ENCODE measurements around the gene ADAMTSL1.

Gene ADAMTSL1

DNA sequence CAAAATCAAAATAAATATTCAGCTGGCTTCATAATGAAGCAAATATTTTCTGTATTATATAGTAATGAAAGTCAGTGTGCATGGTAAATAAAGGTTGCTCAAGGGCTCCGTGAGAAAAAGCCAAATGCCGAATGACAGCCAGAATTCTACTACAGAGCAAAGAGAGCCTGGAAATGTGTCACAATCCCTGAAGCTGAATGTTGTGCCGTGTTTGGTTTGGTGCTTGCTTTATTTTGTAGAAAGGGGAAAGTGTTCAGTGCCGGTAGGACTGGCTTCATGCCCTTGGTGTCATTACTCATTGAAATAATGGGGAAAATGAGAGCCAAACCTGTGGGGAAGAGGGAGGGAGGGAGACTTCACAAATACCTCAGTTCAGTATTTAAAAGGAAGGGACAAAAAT is 26.8 kb upstream of the ADAMTSL1 start:
- no peak overlapping the region for H3K27ac ChIP-seq (ENCODE audit: low read depth, low read length)
- no peaks in the 10 kb centered on the region for H3K36me3 ChIP-seq (ENCODE audit: control insufficient read depth, insufficient read depth, low read length)
- peaks cover 12% of the 10 kb centered on the region for H3K4me1 ChIP-seq (ENCODE audit: control insufficient read depth, insufficient read depth, low read length)
- no peak overlapping the region for H3K9ac ChIP-seq (ENCODE audit: low read length)
- H3K4me3 ChIP-seq (ENCODE audit: low read length), result no peak overlapping the region
- no peaks in the 10 kb centered on the region for H3K27me3 ChIP-seq (ENCODE audit: control insufficient read depth, insufficient read depth, low read length)

- H3K9ac ChIP-seq (ENCODE audit: low read length), result no peak overlapping the region
- peaks cover 12% of the 10 kb centered on the region for H3K4me1 ChIP-seq (ENCODE audit: control insufficient read depth, insufficient read depth, low read length)
- H3K36me3 ChIP-seq (ENCODE audit: control insufficient read depth, insufficient read depth, low read length), result no peaks in the 10 kb centered on the region
- H3K27ac ChIP-seq (ENCODE audit: low read depth, low read length), result no peak overlapping the region
- H3K27me3 ChIP-seq (ENCODE audit: control insufficient read depth, insufficient read depth, low read length), result no peaks in the 10 kb centered on the region
- no peak overlapping the region for H3K4me3 ChIP-seq (ENCODE audit: low read length)
Measured at GRCh38 chr9:18447541-18447940, 26.4 kb upstream of the ADAMTSL1 start.

DNA sequence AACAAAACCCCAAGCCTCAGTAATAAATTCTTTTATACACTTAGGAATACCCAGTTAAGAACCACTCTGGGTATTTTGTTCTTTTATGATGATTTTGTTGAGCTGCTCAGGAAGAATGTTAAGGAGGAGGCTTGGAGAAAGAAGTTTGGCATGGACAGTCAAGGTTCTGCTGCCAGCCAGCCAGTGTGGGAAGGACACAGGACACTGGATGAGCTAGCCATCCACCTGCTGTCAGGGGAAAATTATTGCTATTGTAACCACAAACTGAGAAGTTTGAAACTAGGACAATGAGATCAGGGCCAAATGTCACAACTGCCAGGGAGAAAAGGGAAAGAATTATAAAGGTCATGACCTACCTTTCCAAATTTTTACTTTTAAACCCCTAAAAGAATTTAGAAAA is 25.9 kb upstream of the ADAMTSL1 start:
- no peak overlapping the region for H3K27ac ChIP-seq (ENCODE audit: low read depth, low read length)
- no peak overlapping the region for H3K9ac ChIP-seq (ENCODE audit: low read length)
- H3K27me3 ChIP-seq (ENCODE audit: control insufficient read depth, insufficient read depth, low read length), result no peaks in the 10 kb centered on the region
- H3K36me3 ChIP-seq (ENCODE audit: control insufficient read depth, insufficient read depth, low read length), result no peaks in the 10 kb centered on the region
- H3K4me1 ChIP-seq (ENCODE audit: control insufficient read depth, insufficient read depth, low read length), result peaks cover 12% of the 10 kb centered on the region
- H3K4me3 ChIP-seq (ENCODE audit: low read length), result no peak overlapping the region

GRCh38 chr9:18451406-18451805 is 22.5 kb upstream of the ADAMTSL1 start:
- Histone ChIP-seq H3K4me1 (ENCODE audit: control insufficient read depth, insufficient read depth, low read length) (peaks cover 11% of the 10 kb centered on the region), H3K27ac (ENCODE audit: low read depth, low read length) (no peak overlapping the region), H3K4me3 (ENCODE audit: low read length) (no peak overlapping the region)

DNA sequence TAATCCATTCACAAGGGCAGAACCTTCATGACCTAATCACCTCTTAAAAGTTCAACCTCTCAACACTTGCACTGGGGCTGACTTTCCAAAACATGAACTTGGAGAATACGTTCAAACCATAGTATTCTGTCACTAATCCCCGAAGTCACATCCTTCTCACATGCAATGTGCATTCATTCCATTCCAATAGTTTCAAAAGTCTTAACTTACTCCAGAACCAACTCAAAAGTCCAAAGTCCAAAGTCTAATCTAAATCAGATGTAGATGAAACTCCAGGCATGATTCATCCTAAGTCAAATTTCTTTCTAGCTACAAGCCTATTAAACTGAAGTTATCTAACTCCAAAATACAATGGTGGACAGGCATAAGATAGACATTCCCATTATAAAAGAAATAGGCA is 21.7 kb upstream of the ADAMTSL1 start:
- Histone ChIP-seq H3K4me1 (ENCODE audit: control insufficient read depth, insufficient read depth, low read length) (peaks cover 6% of the 10 kb centered on the region), H3K27ac (ENCODE audit: low read depth, low read length) (no peak overlapping the region), H3K9ac (ENCODE audit: low read length) (no peak overlapping the region), H3K4me3 (ENCODE audit: low read length) (no peak overlapping the region), H3K36me3 (ENCODE audit: control insufficient read depth, insufficient read depth, low read length) (no peaks in the 10 kb centered on the region), H3K27me3 (ENCODE audit: control insufficient read depth, insufficient read depth, low read length) (no peaks in the 10 kb centered on the region)

More at GRCh38 chr9:18451406-18451805, 22.5 kb upstream of the ADAMTSL1 start:
- Histone ChIP-seq H3K9ac (ENCODE audit: low read length) (no peak overlapping the region), H3K27me3 (ENCODE audit: control insufficient read depth, insufficient read depth, low read length) (no peaks in the 10 kb centered on the region), H3K36me3 (ENCODE audit: control insufficient read depth, insufficient read depth, low read length) (no peaks in the 10 kb centered on the region)

GRCh38 chr9:18456624-18457237 is 17.2 kb upstream of the ADAMTSL1 start:
- Histone ChIP-seq H3K27me3 (ENCODE audit: control insufficient read depth, insufficient read depth, low read length) (no peaks in the 10 kb centered on the region), H3K36me3 (ENCODE audit: control insufficient read depth, insufficient read depth, low read length) (no peaks in the 10 kb centered on the region), H3K4me1 (ENCODE audit: control insufficient read depth, insufficient read depth, low read length) (no peaks in the 10 kb centered on the region), H3K27ac (ENCODE audit: low read depth, low read length) (no peak overlapping the region), H3K4me3 (ENCODE audit: low read length) (no peak overlapping the region), H3K9ac (ENCODE audit: low read length) (no peak overlapping the region)

DNA sequence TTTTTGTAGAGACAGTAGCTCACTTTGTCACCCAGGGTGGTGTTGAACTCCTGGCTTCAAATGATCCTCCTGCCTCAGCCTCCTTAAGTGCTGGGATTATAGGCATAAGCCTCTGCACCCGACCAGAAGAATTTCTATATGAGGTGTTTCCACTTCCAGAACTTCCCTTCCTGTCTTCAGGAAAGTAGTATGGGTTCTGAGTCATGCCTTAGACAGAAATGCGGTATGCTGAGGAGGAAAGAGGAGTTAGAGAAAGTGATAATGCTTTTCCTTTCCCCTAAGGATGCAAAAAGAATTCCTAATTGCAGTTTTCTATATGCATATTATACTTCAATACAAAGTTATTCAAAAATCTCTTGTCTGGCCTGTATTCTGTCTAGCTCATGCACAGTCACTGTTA is 16.4 kb upstream of the ADAMTSL1 start:
- Histone ChIP-seq H3K27ac (ENCODE audit: low read depth, low read length) (no peak overlapping the region), H3K9ac (ENCODE audit: low read length) (no peak overlapping the region), H3K36me3 (ENCODE audit: control insufficient read depth, insufficient read depth, low read length) (no peaks in the 10 kb centered on the region), H3K4me1 (ENCODE audit: control insufficient read depth, insufficient read depth, low read length) (no peaks in the 10 kb centered on the region), H3K4me3 (ENCODE audit: low read length) (no peak overlapping the region), H3K27me3 (ENCODE audit: control insufficient read depth, insufficient read depth, low read length) (no peaks in the 10 kb centered on the region)

DNA sequence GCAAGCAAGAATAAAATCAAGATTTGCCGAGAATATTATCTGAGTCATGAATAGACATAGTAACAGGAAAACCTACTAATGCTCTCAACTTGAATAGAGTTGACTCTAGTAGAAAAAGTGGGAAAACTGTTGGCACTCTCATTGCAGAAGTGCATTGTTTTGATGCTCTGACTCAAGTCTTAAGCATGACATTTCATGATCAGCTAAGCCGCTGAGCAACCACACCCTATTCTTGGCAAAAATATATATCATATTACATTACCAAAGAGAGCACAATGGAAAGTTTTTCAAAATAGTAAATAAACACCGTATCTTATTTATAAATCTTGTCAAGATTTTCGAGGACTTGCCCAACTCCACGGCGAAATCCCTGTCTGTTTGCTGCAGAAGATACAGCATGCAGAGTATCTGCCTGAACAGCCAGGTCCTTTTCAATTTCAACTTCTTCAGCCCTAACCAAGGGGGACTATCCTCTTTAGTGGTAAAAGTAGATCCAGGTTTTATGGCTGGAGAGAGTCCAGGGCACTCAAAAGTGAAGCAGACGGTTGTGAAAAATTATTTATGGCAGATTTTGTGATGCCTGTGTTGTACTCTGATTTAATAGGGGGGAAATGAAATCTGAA is 13.9 kb upstream of the ADAMTSL1 start:
- Histone ChIP-seq H3K4me3 (ENCODE audit: low read length) (no peak overlapping the region), H3K36me3 (ENCODE audit: control insufficient read depth, insufficient read depth, low read length) (no peaks in the 10 kb centered on the region), H3K4me1 (ENCODE audit: control insufficient read depth, insufficient read depth, low read length) (no peaks in the 10 kb centered on the region), H3K27me3 (ENCODE audit: control insufficient read depth, insufficient read depth, low read length) (no peaks in the 10 kb centered on the region), H3K9ac (ENCODE audit: low read length) (no peak overlapping the region), H3K27ac (ENCODE audit: low read depth, low read length) (no peak overlapping the region)

DNA sequence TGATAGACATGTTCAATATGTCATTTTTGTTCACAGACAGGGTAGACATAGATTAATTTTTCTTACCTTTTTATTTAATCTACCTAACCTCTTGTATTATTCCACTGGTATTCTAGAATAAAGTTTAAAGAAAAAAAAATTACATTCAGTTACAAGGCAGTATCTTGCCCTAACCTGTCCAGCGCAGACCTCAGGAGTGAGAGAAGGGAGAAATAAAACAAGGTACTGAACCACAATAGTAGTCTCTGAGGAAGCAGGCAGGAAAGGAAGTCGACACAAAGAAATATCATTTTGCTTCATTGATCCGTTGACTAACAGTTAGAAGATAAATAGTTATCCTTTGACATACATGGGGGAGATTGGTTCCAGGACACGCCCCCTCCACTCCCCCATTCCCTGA is 12.5 kb upstream of the ADAMTSL1 start:
- Histone ChIP-seq H3K27ac (ENCODE audit: low read depth, low read length) (no peak overlapping the region), H3K36me3 (ENCODE audit: control insufficient read depth, insufficient read depth, low read length) (no peaks in the 10 kb centered on the region), H3K4me1 (ENCODE audit: control insufficient read depth, insufficient read depth, low read length) (no peaks in the 10 kb centered on the region), H3K27me3 (ENCODE audit: control insufficient read depth, insufficient read depth, low read length) (no peaks in the 10 kb centered on the region), H3K9ac (ENCODE audit: low read length) (no peak overlapping the region), H3K4me3 (ENCODE audit: low read length) (no peak overlapping the region)

- H3K9ac ChIP-seq (ENCODE audit: low read length), result no peak overlapping the region
- no peaks in the 10 kb centered on the region for H3K27me3 ChIP-seq (ENCODE audit: control insufficient read depth, insufficient read depth, low read length)
- H3K27ac ChIP-seq (ENCODE audit: low read depth, low read length), result no peak overlapping the region
- H3K4me3 ChIP-seq (ENCODE audit: low read length), result no peak overlapping the region
- no peaks in the 10 kb centered on the region for H3K4me1 ChIP-seq (ENCODE audit: control insufficient read depth, insufficient read depth, low read length)
- H3K36me3 ChIP-seq (ENCODE audit: control insufficient read depth, insufficient read depth, low read length), result no peaks in the 10 kb centered on the region
Measured at GRCh38 chr9:18463991-18464390, 10.0 kb upstream of the ADAMTSL1 start.

DNA sequence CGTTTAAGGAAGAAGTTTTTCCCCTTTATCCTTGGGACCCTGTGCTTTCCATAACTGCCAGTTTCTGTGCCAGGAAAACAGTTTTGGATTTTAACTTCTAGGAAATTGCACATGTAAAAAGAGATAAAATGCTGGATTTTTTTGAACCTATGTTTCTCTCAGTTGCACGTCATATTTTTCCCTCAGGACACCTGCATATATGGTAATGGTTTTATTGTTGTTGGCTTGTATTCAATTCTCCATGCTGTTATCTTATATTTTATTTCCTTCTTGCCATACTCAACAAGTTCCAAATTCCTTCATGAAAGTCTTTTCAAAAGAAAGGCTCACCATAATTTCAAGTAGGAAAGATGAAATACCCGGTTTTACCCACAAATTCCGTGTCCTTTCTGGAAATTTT is 7.9 kb upstream of the ADAMTSL1 start:
- no peaks in the 10 kb centered on the region for H3K36me3 ChIP-seq (ENCODE audit: control insufficient read depth, insufficient read depth, low read length)
- H3K4me3 ChIP-seq (ENCODE audit: low read length), result no peak overlapping the region
- no peaks in the 10 kb centered on the region for H3K27me3 ChIP-seq (ENCODE audit: control insufficient read depth, insufficient read depth, low read length)
- no peak overlapping the region for H3K9ac ChIP-seq (ENCODE audit: low read length)
- no peaks in the 10 kb centered on the region for H3K4me1 ChIP-seq (ENCODE audit: control insufficient read depth, insufficient read depth, low read length)
- no peak overlapping the region for H3K27ac ChIP-seq (ENCODE audit: low read depth, low read length)

DNA sequence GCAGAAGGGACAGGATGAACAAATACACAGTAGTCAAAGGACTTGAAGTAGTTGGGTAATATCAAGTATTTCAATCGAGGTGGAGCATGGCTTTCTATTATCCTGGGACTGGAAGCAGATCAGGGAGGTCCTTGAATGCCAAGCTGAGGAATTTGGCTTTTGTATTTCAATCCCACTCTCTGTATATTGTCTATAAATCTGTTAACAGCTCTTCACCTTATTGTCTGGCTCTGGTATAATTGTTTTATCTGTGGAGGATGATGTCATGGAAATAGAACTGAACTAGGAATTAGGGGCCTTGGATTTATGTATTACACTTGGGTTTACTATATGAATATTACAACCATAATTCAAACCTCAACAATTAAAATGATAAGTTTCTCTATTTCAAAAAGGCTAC is 6.3 kb upstream of the ADAMTSL1 start:
- no peak overlapping the region for H3K9ac ChIP-seq (ENCODE audit: low read length)

GRCh38 chr9:18472435-18472834 is 1.5 kb upstream of the ADAMTSL1 start:
- Histone ChIP-seq H3K36me3 (ENCODE audit: control insufficient read depth, insufficient read depth, low read length) (no peaks in the 10 kb centered on the region), H3K4me1 (ENCODE audit: control insufficient read depth, insufficient read depth, low read length) (no peaks in the 10 kb centered on the region), H3K4me3 (ENCODE audit: low read length) (no peak overlapping the region), H3K9ac (ENCODE audit: low read length) (no peak overlapping the region), H3K27me3 (ENCODE audit: control insufficient read depth, insufficient read depth, low read length) (no peaks in the 10 kb centered on the region), H3K27ac (ENCODE audit: low read depth, low read length) (no peak overlapping the region)

More for the DNA sequence above, 6.3 kb upstream of the ADAMTSL1 start:
- H3K36me3 ChIP-seq (ENCODE audit: control insufficient read depth, insufficient read depth, low read length), result no peaks in the 10 kb centered on the region
- H3K27me3 ChIP-seq (ENCODE audit: control insufficient read depth, insufficient read depth, low read length), result no peaks in the 10 kb centered on the region
- H3K4me1 ChIP-seq (ENCODE audit: control insufficient read depth, insufficient read depth, low read length), result no peaks in the 10 kb centered on the region
- no peak overlapping the region for H3K4me3 ChIP-seq (ENCODE audit: low read length)
- no peak overlapping the region for H3K27ac ChIP-seq (ENCODE audit: low read depth, low read length)
